HepG2 (cell line): Measurements from ENCODE around the gene ELOVL6. TPM values are rescaled to one million over a fixed set of nuclear protein-coding genes. Genes with fewer than 3 reads are reported as not detected.

Source experiments
- IKZF4 ChIP-seq: sonication (generic); formaldehyde crosslinking; IDR thresholded peaks from 2 replicates; pipeline ENCODE4 v1.5.1; 2020; ENCODE audit warnings: borderline replicate concordance, mild to moderate bottlenecking, low read depth, missing genetic modification reagents; ENCODE audit errors: not compliant biosample characterization
- MATR3 ChIP-seq: sonication (generic); formaldehyde crosslinking; IDR thresholded peaks from 2 replicates; pipeline ENCODE4 v1.4.0; 2020; ENCODE audit warnings: missing genetic modification reagents
- PAF1 ChIP-seq: IDR thresholded peaks from 2 replicates; pipeline ENCODE4 v1.6.1; 2016; ENCODE audit warnings: missing genetic modification reagents, missing compliant biosample characterization
- POLR2A ChIP-seq, 2 experiments: IDR thresholded peaks; 2 replicates each; pipeline ENCODE4 v1.6.1; 2011; ENCODE audit warnings: low read depth in 2 of 2, low read length in 2 of 2, mild to moderate bottlenecking in 1 of 2, moderate library complexity in 1 of 2; ENCODE audit not compliant: insufficient read depth in 1 of 2
- RELA ChIP-seq: sonication (generic); formaldehyde crosslinking; IDR thresholded peaks from 2 replicates; pipeline ENCODE4 v1.4.0; 2020; ENCODE audit warnings: missing genetic modification reagents
- ZNF496 ChIP-seq: sonication (generic); formaldehyde crosslinking; IDR thresholded peaks from 2 replicates; pipeline ENCODE4 v1.8.1; 2023; ENCODE audit warnings: mild to moderate bottlenecking, moderate library complexity, missing genetic modification reagents; ENCODE audit not compliant: insufficient replicate concordance
- polyA plus RNA-seq, 8 experiments: library from polyadenylated mRNA; depleted of rRNA in 3 of 8; stranded (reverse) in 7 of 8; unstranded in 1 of 8; fragments of >200 nt; fragmentation: Illumina TruSeq in 4 of 8; extraction: Trizol in 4 of 8; gene quantifications; 2 replicates each; pipeline versions ENCODE4 v1.2.1 to v1.2.3, GENCODE V29; 2011 to 2016; ENCODE audit warnings: low read depth in 4 of 8, missing spikeins in 1 of 8, mixed read lengths in 1 of 8; ENCODE audit not compliant: insufficient read depth in 1 of 8
- total RNA-seq, 5 experiments: library from RNA; depleted of rRNA; stranded (reverse); fragments of >200 nt; fragmentation: Illumina TruSeq; extraction: Trizol; gene quantifications; 2 replicates each; pipeline ENCODE4 v1.2.3, GENCODE V29; 2016; ENCODE audit warnings: low read depth in 1 of 5
- TF ChIP-seq, protein P1 (sequence below): sonication (generic); formaldehyde crosslinking; IDR thresholded peaks from 2 replicates; pipeline ENCODE4 v1.8.0; 2022; ENCODE audit warnings: missing genetic modification reagents, mild to moderate bottlenecking, borderline replicate concordance
- TF ChIP-seq, protein P2 (sequence below): sonication (generic); formaldehyde crosslinking; IDR thresholded peaks from 2 replicates; pipeline ENCODE4 v1.4.0; 2020; ENCODE audit warnings: mild to moderate bottlenecking, missing genetic modification reagents, borderline replicate concordance
- TF ChIP-seq, protein P3 (sequence below): sonication (generic); formaldehyde crosslinking; IDR thresholded peaks from 2 replicates; pipeline ENCODE4 v1.5.0; 2020; ENCODE audit warnings: mild to moderate bottlenecking, low read depth, missing genetic modification reagents, borderline replicate concordance
- TF ChIP-seq, protein P4 (sequence below): IDR thresholded peaks from 2 replicates; pipeline ENCODE4 v1.6.1; 2016

ELOVL6 gene
- total and polyA plus RNA-seq, 2 of the 13 experiments (the other 11 are each of a cell fraction or from before 2014, with no cell fraction given) = 14.1 to 23.2 TPM

DNA sequence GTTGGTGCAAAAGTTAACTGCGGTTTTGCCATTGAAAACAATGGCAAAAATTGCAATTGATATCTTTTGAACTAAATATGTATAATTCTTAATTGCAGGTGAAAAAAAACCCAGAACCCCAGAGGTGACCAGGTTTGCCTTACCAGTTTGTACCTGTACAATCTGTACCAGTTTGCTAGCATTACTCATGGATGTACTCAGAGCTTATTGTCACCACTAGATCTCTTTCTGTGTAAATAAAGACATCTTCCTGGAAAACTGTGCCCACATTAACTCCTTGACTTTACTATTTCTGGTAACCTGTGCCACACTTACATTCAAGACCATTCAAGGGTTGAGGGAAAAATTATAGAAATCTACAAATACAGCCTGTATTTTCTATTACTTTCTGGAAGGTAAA, 139.7 kb downstream of the ELOVL6 start (continued):
- TF ChIP-seq IKZF4 (CRISPR knock-in tag) = no peak
- TF ChIP-seq, protein P1, sequence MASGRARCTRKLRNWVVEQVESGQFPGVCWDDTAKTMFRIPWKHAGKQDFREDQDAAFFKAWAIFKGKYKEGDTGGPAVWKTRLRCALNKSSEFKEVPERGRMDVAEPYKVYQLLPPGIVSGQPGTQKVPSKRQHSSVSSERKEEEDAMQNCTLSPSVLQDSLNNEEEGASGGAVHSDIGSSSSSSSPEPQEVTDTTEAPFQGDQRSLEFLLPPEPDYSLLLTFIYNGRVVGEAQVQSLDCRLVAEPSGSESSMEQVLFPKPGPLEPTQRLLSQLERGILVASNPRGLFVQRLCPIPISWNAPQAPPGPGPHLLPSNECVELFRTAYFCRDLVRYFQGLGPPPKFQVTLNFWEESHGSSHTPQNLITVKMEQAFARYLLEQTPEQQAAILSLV (CRISPR knock-in tag) = no peak
- TF ChIP-seq RELA = no peak
- TF ChIP-seq ZNF496 (CRISPR knock-in tag) = no peak
- TF ChIP-seq, protein P2, sequence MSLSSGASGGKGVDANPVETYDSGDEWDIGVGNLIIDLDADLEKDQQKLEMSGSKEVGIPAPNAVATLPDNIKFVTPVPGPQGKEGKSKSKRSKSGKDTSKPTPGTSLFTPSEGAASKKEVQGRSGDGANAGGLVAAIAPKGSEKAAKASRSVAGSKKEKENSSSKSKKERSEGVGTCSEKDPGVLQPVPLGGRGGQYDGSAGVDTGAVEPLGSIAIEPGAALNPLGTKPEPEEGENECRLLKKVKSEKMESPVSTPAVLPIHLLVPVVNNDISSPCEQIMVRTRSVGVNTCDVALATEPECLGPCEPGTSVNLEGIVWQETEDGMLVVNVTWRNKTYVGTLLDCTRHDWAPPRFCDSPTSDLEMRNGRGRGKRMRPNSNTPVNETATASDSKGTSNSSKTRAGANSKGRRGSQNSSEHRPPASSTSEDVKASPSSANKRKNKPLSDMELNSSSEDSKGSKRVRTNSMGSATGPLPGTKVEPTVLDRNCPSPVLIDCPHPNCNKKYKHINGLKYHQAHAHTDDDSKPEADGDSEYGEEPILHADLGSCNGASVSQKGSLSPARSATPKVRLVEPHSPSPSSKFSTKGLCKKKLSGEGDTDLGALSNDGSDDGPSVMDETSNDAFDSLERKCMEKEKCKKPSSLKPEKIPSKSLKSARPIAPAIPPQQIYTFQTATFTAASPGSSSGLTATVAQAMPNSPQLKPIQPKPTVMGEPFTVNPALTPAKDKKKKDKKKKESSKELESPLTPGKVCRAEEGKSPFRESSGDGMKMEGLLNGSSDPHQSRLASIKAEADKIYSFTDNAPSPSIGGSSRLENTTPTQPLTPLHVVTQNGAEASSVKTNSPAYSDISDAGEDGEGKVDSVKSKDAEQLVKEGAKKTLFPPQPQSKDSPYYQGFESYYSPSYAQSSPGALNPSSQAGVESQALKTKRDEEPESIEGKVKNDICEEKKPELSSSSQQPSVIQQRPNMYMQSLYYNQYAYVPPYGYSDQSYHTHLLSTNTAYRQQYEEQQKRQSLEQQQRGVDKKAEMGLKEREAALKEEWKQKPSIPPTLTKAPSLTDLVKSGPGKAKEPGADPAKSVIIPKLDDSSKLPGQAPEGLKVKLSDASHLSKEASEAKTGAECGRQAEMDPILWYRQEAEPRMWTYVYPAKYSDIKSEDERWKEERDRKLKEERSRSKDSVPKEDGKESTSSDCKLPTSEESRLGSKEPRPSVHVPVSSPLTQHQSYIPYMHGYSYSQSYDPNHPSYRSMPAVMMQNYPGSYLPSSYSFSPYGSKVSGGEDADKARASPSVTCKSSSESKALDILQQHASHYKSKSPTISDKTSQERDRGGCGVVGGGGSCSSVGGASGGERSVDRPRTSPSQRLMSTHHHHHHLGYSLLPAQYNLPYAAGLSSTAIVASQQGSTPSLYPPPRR (CRISPR knock-in tag) = no peak
- no peak for TF ChIP-seq POLR2A (IDR thresholded peaks at IDR 0.05; ENCODE audit: insufficient read depth in 1 of 2, low read depth in 2 of 2, low read length in 2 of 2)
- TF ChIP-seq, protein P3, sequence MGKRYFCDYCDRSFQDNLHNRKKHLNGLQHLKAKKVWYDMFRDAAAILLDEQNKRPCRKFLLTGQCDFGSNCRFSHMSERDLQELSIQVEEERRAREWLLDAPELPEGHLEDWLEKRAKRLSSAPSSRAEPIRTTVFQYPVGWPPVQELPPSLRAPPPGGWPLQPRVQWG (CRISPR knock-in tag) = no peak
- no peak for TF ChIP-seq MATR3 (CRISPR knock-in tag)
- no peak for TF ChIP-seq PAF1 (CRISPR knock-in tag)
- TF ChIP-seq, protein P4, sequence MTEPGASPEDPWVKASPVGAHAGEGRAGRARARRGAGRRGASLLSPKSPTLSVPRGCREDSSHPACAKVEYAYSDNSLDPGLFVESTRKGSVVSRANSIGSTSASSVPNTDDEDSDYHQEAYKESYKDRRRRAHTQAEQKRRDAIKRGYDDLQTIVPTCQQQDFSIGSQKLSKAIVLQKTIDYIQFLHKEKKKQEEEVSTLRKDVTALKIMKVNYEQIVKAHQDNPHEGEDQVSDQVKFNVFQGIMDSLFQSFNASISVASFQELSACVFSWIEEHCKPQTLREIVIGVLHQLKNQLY = no peak
